ENCODE results near the gene FAM53B. TPM values are rescaled to one million over a fixed set of nuclear protein-coding genes. Genes with fewer than 3 reads are reported as not detected.

Gene FAM53B
- total RNA-seq, 1 experiment from 2014 or later, result 13.7 TPM

DNA sequence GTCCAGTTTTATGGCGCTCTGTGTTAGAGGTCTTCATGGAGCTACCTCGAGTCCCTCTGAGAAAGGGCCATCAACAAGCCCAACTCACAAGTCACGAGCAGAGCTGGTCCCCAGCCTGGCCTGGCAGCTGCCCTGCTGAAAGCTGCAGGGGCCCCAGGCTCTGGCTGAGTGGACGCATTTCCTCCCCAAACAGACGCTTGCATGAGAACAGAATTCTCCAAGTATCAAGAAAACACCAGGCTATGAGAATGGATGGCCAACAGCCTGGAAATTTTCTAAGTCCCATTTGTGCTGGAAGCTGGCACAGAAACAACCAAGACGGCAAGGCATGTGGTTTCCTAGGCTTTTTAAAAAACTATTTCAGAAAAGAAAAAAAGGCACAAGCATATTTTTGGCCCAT, 114.8 kb downstream of the FAM53B start:
- intact Hi-C loops (cut with micrococcal nuclease; ENCODE audit: unreplicated experiment), result no loop called here
- CTCF ChIA-PET, result interaction anchor here (0.6 kb wide), 1 partner anchor 40 kb away, joined by 4 read pairs; no protein-coding TSS in a partner anchor
- BruUV-seq (replicated peaks), result no TSS peak
- no peak for DNase-seq
- TF ChIP-seq, protein P1, sequence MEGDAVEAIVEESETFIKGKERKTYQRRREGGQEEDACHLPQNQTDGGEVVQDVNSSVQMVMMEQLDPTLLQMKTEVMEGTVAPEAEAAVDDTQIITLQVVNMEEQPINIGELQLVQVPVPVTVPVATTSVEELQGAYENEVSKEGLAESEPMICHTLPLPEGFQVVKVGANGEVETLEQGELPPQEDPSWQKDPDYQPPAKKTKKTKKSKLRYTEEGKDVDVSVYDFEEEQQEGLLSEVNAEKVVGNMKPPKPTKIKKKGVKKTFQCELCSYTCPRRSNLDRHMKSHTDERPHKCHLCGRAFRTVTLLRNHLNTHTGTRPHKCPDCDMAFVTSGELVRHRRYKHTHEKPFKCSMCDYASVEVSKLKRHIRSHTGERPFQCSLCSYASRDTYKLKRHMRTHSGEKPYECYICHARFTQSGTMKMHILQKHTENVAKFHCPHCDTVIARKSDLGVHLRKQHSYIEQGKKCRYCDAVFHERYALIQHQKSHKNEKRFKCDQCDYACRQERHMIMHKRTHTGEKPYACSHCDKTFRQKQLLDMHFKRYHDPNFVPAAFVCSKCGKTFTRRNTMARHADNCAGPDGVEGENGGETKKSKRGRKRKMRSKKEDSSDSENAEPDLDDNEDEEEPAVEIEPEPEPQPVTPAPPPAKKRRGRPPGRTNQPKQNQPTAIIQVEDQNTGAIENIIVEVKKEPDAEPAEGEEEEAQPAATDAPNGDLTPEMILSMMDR (IDR thresholded peaks at IDR 0.05; ENCODE audit: insufficient read depth in 1 of 2, low read depth in 1 of 2, low read length in 1 of 2, severe bottlenecking in 1 of 2, unreplicated experiment in 1 of 2), result no peak
- Histone ChIP-seq H3K4me3 (ENCODE audit: low read depth, low read length) (no peak overlapping the region), H3K4me1 (0 out of 2 replicates have a peak, but pooled peaks cover 4% of the 10 kb centered on the region), H3K9me3 (no peaks in the 10 kb centered on the region), H3K36me3 (ENCODE audit: control insufficient read depth, insufficient read depth, low read length) (no peaks in the 10 kb centered on the region), H3K27me3 (replicated peaks; ENCODE audit: control insufficient read depth, insufficient read depth, low read length) (no peaks in the 10 kb centered on the region)
- Mint-ChIP-seq H3K4me3 (ENCODE audit: unreplicated experiment) (no peak overlapping the region), H3K36me3 (ENCODE audit: insufficient read depth, unreplicated experiment) (no peaks in the 10 kb centered on the region), H3K27me3 (ENCODE audit: insufficient read depth, unreplicated experiment) (no peaks in the 10 kb centered on the region), H3K9me3 (ENCODE audit: unreplicated experiment) (no peaks in the 10 kb centered on the region), H3K4me1 (ENCODE audit: low read depth, unreplicated experiment) (no peaks in the 10 kb centered on the region), H3K27ac (ENCODE audit: unreplicated experiment) (no peak overlapping the region)
- POLR2A ChIA-PET, result no interaction called here

DNA sequence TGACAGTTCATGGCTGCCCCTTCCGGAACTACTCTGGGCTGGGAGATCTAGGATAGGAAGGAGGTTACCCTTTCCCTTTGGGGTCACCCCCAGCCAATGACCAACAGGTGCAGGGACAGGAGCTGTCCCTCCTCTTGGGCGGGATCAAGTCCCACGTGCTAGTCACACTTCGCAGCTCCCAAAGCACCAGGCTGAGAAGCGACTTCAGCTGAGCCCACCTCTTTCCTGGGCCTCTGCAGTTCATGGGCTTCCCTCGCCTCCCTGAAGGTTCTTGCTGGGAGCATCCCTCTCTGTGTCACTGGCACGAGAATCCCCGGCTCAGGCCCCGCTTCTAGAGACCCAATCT, 115.5 kb downstream of the FAM53B start:
- Histone ChIP-seq H3K9me3 (no peaks in the 10 kb centered on the region), H3K4me3 (ENCODE audit: low read depth, low read length) (no peak overlapping the region), H3K27me3 (replicated peaks; ENCODE audit: control insufficient read depth, insufficient read depth, low read length) (no peaks in the 10 kb centered on the region), H3K4me1 (0 out of 2 replicates have a peak, but pooled peaks cover 4% of the 10 kb centered on the region), H3K36me3 (ENCODE audit: control insufficient read depth, insufficient read depth, low read length) (no peaks in the 10 kb centered on the region)
- ChIA-PET CTCF (no interaction called here), POLR2A (no interaction called here)
- TF ChIP-seq, protein P1 (IDR thresholded peaks at IDR 0.05; ENCODE audit: insufficient read depth in 1 of 2, low read depth in 1 of 2, low read length in 1 of 2, severe bottlenecking in 1 of 2, unreplicated experiment in 1 of 2), result no peak
- BruUV-seq (replicated peaks), result no TSS peak
- Mint-ChIP-seq H3K36me3 (ENCODE audit: insufficient read depth, unreplicated experiment) (no peaks in the 10 kb centered on the region), H3K27me3 (ENCODE audit: insufficient read depth, unreplicated experiment) (no peaks in the 10 kb centered on the region), H3K9me3 (ENCODE audit: unreplicated experiment) (no peaks in the 10 kb centered on the region), H3K27ac (ENCODE audit: unreplicated experiment) (no peak overlapping the region), H3K4me3 (ENCODE audit: unreplicated experiment) (no peak overlapping the region), H3K4me1 (ENCODE audit: low read depth, unreplicated experiment) (no peaks in the 10 kb centered on the region)
- intact Hi-C loops (cut with micrococcal nuclease; ENCODE audit: unreplicated experiment), result no loop called here
- DNase-seq, result no peak

DNA sequence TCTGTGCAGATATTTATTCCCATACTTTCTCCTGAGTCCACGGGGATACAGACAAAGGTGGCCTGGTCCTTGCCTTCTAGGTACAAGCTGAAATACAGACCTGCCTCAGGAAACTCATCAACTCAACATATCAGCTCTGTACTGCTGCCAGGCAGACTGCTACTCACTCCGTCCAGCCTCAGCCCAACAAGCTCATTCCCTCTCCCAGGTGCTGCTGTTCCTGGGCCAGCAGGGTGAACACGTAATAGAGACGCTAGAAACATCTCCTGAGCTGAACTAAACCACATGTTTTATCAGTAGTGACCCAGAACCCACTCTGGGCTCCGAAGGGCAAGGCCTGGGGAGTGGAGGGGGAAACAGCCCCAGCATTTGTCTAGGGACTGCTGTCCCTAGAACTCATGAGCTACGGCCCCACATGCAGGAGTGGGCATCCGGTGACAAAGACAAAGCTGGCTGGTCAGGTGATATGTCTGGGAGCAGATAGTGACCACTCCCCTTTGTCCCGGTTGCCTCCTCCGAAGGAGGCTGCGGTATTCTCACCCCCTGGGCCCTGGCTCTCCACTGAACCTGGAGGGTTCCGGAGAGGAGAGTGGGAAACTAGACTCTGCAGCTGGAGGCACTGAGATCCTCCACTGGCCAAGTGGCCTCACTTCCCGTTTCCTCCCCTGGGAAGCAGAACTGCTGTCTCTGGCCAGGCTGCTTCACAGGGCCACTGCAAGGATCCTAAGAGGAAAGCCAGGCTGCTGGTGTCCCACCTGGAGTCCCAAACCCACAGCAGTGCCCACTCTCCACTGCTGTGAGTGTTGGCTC, 116.1 kb downstream of the FAM53B start:
- Histone ChIP-seq H3K4me1 (0 out of 2 replicates have a peak, but pooled peaks cover 4% of the 10 kb centered on the region), H3K36me3 (ENCODE audit: control insufficient read depth, insufficient read depth, low read length) (no peaks in the 10 kb centered on the region), H3K9me3 (no peaks in the 10 kb centered on the region), H3K27me3 (replicated peaks; ENCODE audit: control insufficient read depth, insufficient read depth, low read length) (no peaks in the 10 kb centered on the region), H3K4me3 (ENCODE audit: low read depth, low read length) (no peak overlapping the region)
- DNase-seq, result no peak
- ChIA-PET CTCF (interaction anchor here (0.6 kb wide), 1 partner anchor 112 kb away, joined by 3 read pairs; no protein-coding TSS in a partner anchor), POLR2A (no interaction called here)
- Mint-ChIP-seq H3K4me3 (ENCODE audit: unreplicated experiment) (no peak overlapping the region), H3K27me3 (ENCODE audit: insufficient read depth, unreplicated experiment) (no peaks in the 10 kb centered on the region), H3K27ac (ENCODE audit: unreplicated experiment) (no peak overlapping the region), H3K4me1 (ENCODE audit: low read depth, unreplicated experiment) (no peaks in the 10 kb centered on the region), H3K9me3 (ENCODE audit: unreplicated experiment) (no peaks in the 10 kb centered on the region), H3K36me3 (ENCODE audit: insufficient read depth, unreplicated experiment) (no peaks in the 10 kb centered on the region)
- BruUV-seq (replicated peaks), result no TSS peak
- intact Hi-C loops (cut with micrococcal nuclease; ENCODE audit: unreplicated experiment), result no loop called here
- TF ChIP-seq, protein P1 (IDR thresholded peaks at IDR 0.05; ENCODE audit: insufficient read depth in 1 of 2, low read depth in 1 of 2, low read length in 1 of 2, severe bottlenecking in 1 of 2, unreplicated experiment in 1 of 2), result no peak
